Neural crest cell (in vitro differentiated cells): Measurements from ENCODE around the gene FAM149B1. TPM values are rescaled to one million over a fixed set of nuclear protein-coding genes. Genes with fewer than 3 reads are reported as not detected.
A peak's percentile ranks its signal among the peaks of the same experiment; 100 is the strongest.
"Not testable (repeated sequence)": the region's sequence is repeated elsewhere in the genome, so short reads cannot be mapped to it uniquely, and the experiment has no call there.

Source experiments
- DNase-seq: peaks from one replicate; pipeline ENCODE4 v3.0.0; 2021; ENCODE audit warnings: low read depth, mixed read lengths, low spot score
- H3K27ac Mint-ChIP-seq: one replicate; pipeline ENCODE4 v1.8.0; 2021; ENCODE audit warnings: mild to moderate bottlenecking, mixed read lengths; ENCODE audit not compliant: unreplicated experiment
- H3K27me3 Mint-ChIP-seq: 2 replicates; pipeline ENCODE4 v1.8.0; 2021; ENCODE audit warnings: low read depth, mild to moderate bottlenecking, mixed read lengths
- H3K36me3 Mint-ChIP-seq: 2 replicates; pipeline ENCODE4 v1.8.0; 2021; ENCODE audit warnings: low read depth, mild to moderate bottlenecking, mixed read lengths
- H3K4me1 Mint-ChIP-seq: 2 replicates; pipeline ENCODE4 v1.8.0; 2021; ENCODE audit warnings: mixed read lengths
- H3K4me3 Mint-ChIP-seq: one replicate; pipeline ENCODE4 v1.8.0; 2021; ENCODE audit warnings: mild to moderate bottlenecking, mixed read lengths
- H3K9me3 Mint-ChIP-seq: 2 replicates; pipeline ENCODE4 v1.8.0; 2021; ENCODE audit warnings: mixed read lengths
- total RNA-seq: library from RNA; stranded (reverse); gene quantifications from 2 replicates; pipeline ENCODE4 v1.2.1, GENCODE V29; 2021
- TF ChIP-seq, protein P1 (sequence below): fragments of 200-600 bp; sonication (generic); conservative IDR thresholded peaks from 2 replicates; pipeline ENCODE4 v1.5.0; 2021; ENCODE audit warnings: antibody characterized with exemption, mild to moderate bottlenecking

Gene FAM149B1
- total RNA-seq, 1 donor from 2014 or later: 27.2 TPM

DNA sequence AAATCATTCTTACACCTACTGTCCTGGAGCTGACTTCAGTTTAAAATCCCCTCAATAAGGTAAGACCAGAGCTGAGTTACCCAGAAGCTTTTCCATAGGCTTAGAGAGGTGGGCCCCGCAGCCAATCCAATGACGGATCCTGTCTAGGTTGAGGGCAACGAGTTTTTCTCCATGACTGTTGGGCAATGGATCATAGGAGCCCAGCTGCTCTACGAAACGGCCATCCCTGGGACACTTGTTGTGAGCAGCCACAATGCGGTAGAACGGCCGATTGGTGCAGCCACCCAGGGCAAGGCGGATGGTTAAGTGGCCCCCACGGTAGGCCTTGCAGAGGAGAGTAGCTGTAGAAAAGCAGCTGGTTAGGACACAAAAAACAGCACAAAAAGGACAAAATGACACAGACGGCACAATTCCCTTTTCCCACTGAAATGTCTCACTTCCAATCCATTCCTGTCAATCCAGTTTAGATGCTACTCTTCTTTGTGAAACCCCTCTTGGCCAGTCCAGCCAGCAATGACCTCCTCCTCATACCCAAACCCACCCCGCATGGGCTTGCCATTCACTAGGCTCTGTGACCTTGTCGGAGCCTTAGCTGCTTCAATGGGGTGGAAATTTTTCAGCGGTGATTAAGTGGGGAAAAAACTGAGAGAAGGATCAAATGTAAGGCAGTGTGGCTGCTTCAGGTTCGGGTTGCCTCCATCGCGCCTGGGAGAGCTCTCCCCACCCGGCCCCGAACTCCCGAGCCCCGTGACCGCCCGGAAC, 83.9 kb downstream of the FAM149B1 start:
- Mint-ChIP-seq H3K36me3 (peaks cover 3% of the 10 kb centered on the region), H3K4me3 (peak overlapping the region; percentile 99), H3K27me3 (no peaks in the 10 kb centered on the region), H3K4me1 (peaks cover 49% of the 10 kb centered on the region), H3K27ac (peak overlapping the region; percentile 97), H3K9me3 (no peaks in the 10 kb centered on the region)
- TF ChIP-seq, protein P1, sequence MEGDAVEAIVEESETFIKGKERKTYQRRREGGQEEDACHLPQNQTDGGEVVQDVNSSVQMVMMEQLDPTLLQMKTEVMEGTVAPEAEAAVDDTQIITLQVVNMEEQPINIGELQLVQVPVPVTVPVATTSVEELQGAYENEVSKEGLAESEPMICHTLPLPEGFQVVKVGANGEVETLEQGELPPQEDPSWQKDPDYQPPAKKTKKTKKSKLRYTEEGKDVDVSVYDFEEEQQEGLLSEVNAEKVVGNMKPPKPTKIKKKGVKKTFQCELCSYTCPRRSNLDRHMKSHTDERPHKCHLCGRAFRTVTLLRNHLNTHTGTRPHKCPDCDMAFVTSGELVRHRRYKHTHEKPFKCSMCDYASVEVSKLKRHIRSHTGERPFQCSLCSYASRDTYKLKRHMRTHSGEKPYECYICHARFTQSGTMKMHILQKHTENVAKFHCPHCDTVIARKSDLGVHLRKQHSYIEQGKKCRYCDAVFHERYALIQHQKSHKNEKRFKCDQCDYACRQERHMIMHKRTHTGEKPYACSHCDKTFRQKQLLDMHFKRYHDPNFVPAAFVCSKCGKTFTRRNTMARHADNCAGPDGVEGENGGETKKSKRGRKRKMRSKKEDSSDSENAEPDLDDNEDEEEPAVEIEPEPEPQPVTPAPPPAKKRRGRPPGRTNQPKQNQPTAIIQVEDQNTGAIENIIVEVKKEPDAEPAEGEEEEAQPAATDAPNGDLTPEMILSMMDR: no peak
- no peak for DNase-seq

DNA sequence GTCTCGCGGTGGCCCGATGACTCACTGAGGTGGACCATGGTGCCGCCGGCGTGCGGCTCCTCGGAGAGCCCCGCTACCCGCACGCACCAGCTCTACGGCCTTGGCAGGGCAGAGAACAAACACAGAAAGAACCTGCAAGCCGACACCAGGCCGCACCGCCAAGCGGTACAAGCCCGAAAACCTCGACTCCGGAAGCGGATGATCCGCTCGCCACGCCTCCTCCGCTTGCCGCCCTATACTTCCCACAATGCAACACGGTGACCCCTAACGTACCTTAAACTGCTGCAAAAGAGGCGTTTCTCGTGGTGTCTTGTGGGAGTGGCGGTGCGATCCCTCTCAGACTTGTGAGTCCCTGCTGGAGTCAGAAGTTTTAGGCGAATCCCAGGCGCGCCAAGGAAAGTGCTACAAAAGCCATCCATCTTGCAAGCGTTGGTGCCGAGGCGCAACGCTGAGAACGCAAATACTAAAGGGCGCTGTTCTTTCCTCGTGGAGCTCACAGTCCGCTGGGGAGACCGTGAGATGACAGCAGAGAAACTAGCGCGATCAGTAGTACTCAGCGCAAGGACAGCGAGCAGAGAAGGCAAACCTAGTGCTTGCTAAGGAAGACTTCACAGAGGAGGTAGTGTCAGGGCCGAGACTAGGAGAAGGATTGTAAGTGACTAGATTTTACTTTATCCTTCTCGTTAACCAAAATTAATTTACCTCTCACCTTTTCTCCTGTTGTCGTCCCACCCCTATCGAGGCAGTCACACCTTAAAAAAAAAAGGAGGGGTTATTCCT, 84.7 kb downstream of the FAM149B1 start, which contains the start of gene MRPS16:
MRPS16 (minus strand) TSS at position 200 of the 780 bp plus-strand sequence; CDS start at position 38, 162 bp downstream.
- H3K4me1 Mint-ChIP-seq: peaks cover 43% of the 10 kb centered on the region
- no peaks in the 10 kb centered on the region for H3K9me3 Mint-ChIP-seq
- peak within 1 kb of the TSS; percentile 97 for H3K27ac Mint-ChIP-seq
- peaks cover 3% of the 10 kb centered on the region for H3K36me3 Mint-ChIP-seq
- no peaks in the 10 kb centered on the region for H3K27me3 Mint-ChIP-seq
- TF ChIP-seq, protein P1: no peak
- peak within 1 kb of the TSS; percentile 99 for H3K4me3 Mint-ChIP-seq
- DNase-seq: peak; percentile 86

DNA sequence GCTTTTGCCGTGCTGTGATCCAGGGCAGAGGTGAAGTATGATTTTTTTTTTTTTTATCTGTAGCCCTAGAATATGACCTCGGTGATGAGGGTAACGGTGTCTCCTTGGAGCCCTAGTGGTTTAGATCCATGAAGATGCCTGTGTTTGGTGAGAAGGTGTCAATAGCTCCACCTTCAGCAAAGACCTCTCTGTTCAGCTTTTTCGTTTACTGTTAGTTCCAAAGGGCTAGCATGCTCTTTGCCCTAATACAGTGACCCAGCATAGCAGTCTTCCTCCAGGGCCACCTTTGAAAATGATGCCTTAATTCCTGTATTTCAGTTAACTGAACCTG, 85.3 kb downstream of the FAM149B1 start:
- Mint-ChIP-seq H3K4me1 (peaks cover 38% of the 10 kb centered on the region), H3K27ac (peak overlapping the region; percentile 97), H3K4me3 (peak overlapping the region; percentile 99), H3K27me3 (no peaks in the 10 kb centered on the region), H3K9me3 (no peaks in the 10 kb centered on the region), H3K36me3 (peaks cover 3% of the 10 kb centered on the region)
- no peak for DNase-seq
- TF ChIP-seq, protein P1: peak; percentile 11

DNA sequence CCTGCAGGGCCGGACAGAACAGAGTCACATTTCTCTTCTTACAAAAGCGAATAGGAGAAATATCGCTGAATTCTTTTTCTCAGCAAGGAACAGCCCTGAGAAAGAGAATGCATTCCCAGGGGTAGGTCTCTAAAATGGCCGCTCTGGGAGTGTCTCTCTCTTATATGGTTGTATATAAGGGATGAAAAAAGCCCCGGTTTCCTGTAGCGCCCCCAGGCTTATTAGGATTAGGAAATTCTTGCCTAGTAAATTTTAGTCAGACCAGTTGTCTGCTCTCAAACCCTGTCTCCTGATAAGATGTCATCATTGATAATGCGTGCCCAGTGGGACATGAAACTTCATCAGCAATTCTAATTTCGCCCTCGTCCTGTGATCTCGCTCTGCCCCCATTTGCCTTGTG, 90.7 kb downstream of the FAM149B1 start:
- H3K27ac Mint-ChIP-seq, H3K4me1 Mint-ChIP-seq, H3K27me3 Mint-ChIP-seq, H3K4me3 Mint-ChIP-seq, H3K9me3 Mint-ChIP-seq, H3K36me3 Mint-ChIP-seq, DNase-seq: not testable (repeated sequence)

DNA sequence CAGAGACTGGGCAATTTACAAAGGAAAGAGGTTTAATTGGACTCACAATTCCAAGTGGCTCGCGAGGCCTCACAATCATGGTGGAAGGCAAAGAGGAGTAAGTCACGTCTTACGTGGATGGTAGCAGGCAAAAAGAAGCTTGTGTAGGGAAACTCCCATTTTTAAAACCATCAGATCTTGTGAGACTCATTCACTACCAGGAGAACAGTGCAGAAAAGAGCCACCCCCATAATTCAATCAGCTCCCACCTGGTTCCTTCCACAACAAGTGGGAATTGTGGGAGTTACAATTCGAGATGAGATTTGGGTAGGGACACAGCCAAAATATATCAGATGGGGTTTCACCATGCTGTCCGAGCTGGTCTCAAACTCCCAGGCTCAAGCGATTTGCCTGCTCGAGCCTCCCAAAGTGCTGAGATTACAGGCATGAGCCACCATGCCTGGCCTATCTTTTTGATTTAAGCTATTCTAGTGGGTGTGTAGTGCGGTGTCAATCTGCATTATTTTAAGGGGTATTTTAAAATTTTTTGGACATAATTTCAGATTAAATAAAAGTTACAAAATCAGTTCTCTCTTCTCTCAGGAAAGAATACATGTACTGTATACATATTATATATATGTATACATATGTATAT, 93.6 kb downstream of the FAM149B1 start:
- H3K27me3 Mint-ChIP-seq: peaks cover 7% of the 10 kb centered on the region
- TF ChIP-seq, protein P1: no peak
- H3K27ac Mint-ChIP-seq: no peak overlapping the region
- H3K4me3 Mint-ChIP-seq: no peak overlapping the region
- H3K4me1 Mint-ChIP-seq: no peaks in the 10 kb centered on the region
- H3K9me3 Mint-ChIP-seq: peaks cover 3% of the 10 kb centered on the region
- peaks cover 2% of the 10 kb centered on the region for H3K36me3 Mint-ChIP-seq
- no peak for DNase-seq
